SK-N-SH treated with all-trans-retinoic acid at 6 μM for 48 hours (cell line): ENCODE results near the gene VAMP1.
"Not testable (repeated sequence)": the region's sequence is repeated elsewhere in the genome, so short reads cannot be mapped to it uniquely, and the experiment has no call there.

Source experiments
- ATAC-seq: fragments of 200-7000 bp; cut with Tn5 transposase; 3 replicates; pipeline ENCODE4 v1.9.1; 2020; ENCODE audit warnings: mild to moderate bottlenecking, moderate library complexity
- ARNTL ChIP-seq: fragments of 450-650 bp; formaldehyde crosslinking; IDR thresholded peaks from 2 replicates; pipeline ENCODE4 v1.5.0; 2020; ENCODE audit warnings: low read depth, mild to moderate bottlenecking, moderate library complexity, borderline replicate concordance
- BACH2 ChIP-seq: fragments of 250-450 bp; sonication (Bioruptor Pico); IDR thresholded peaks from 2 replicates; pipeline ENCODE4 v1.9.0; 2021; ENCODE audit warnings: mild to moderate bottlenecking, borderline replicate concordance
- CSDC2 ChIP-seq: fragments of 250-450 bp; sonication (Bioruptor Pico); IDR thresholded peaks from 2 replicates; pipeline ENCODE4 v1.5.0; 2020; ENCODE audit warnings: mild to moderate bottlenecking, moderate library complexity
- ESRRG ChIP-seq: fragments of 250-450 bp; sonication (Bioruptor Pico); IDR thresholded peaks from 2 replicates; pipeline ENCODE4 v1.6.1; 2021; ENCODE audit warnings: mild to moderate bottlenecking
- GLIS3 ChIP-seq: fragments of 250-450 bp; sonication (Bioruptor Pico); IDR thresholded peaks from 2 replicates; pipeline ENCODE4 v1.5.0; 2020; ENCODE audit warnings: mild to moderate bottlenecking, moderate library complexity
- ISL1 ChIP-seq: fragments of 250-450 bp; sonication (Bioruptor Pico); IDR thresholded peaks from 2 replicates; pipeline ENCODE4 v2.1.2; 2022; ENCODE audit warnings: mild to moderate bottlenecking, moderate library complexity
- OSR1 ChIP-seq: fragments of 250-450 bp; sonication (Bioruptor Pico); IDR thresholded peaks from 2 replicates; pipeline ENCODE4 v1.8.0; 2022; ENCODE audit warnings: moderate library complexity, mild to moderate bottlenecking, inconsistent platforms
- PATZ1 ChIP-seq: fragments of 250-450 bp; sonication (Bioruptor Pico); IDR thresholded peaks from 2 replicates; pipeline ENCODE4 v1.8.0; 2020; ENCODE audit warnings: mild to moderate bottlenecking, moderate library complexity, borderline replicate concordance
- PPARA ChIP-seq: fragments of 250-450 bp; sonication (Bioruptor Pico); IDR thresholded peaks from 2 replicates; pipeline ENCODE4 v1.5.0; 2020; ENCODE audit warnings: mild to moderate bottlenecking, borderline replicate concordance
- RARB ChIP-seq: fragments of 250-450 bp; sonication (Bioruptor Pico); IDR thresholded peaks from 2 replicates; pipeline ENCODE4 v1.8.0; 2021; ENCODE audit warnings: mild to moderate bottlenecking, moderate library complexity
- SNAI2 ChIP-seq: fragments of 250-450 bp; sonication (Bioruptor Pico); IDR thresholded peaks from 2 replicates; pipeline ENCODE4 v1.5.0; 2020; ENCODE audit warnings: mild to moderate bottlenecking, moderate library complexity
- TCF4 ChIP-seq: fragments of 250-450 bp; sonication (Bioruptor Pico); IDR thresholded peaks from 2 replicates; pipeline ENCODE4 v1.8.0; 2021; ENCODE audit warnings: mild to moderate bottlenecking, moderate library complexity, borderline replicate concordance
- TOX ChIP-seq: fragments of 250-450 bp; sonication (Bioruptor Pico); IDR thresholded peaks from 2 replicates; pipeline ENCODE4 v1.8.0; 2021; ENCODE audit warnings: mild to moderate bottlenecking, moderate library complexity, borderline replicate concordance
- ZC3H10 ChIP-seq: fragments of 250-450 bp; sonication (Bioruptor Pico); IDR thresholded peaks from 2 replicates; pipeline ENCODE4 v1.5.1; 2021; ENCODE audit warnings: mild to moderate bottlenecking, moderate library complexity
- ZFP3 ChIP-seq: fragments of 250-450 bp; sonication (Bioruptor Pico); IDR thresholded peaks from 2 replicates; pipeline ENCODE4 v1.5.0; 2020; ENCODE audit warnings: mild to moderate bottlenecking, moderate library complexity
- ZFP30 ChIP-seq: fragments of 450-650 bp; formaldehyde crosslinking; IDR thresholded peaks from 2 replicates; pipeline ENCODE4 v1.5.0; 2022; ENCODE audit warnings: mild to moderate bottlenecking, moderate library complexity
- ZNF565 ChIP-seq: fragments of 450-650 bp; formaldehyde crosslinking; conservative IDR thresholded peaks from 2 replicates; pipeline ENCODE4 v1.5.0; 2020; ENCODE audit warnings: low read depth, mild to moderate bottlenecking, moderate library complexity
- ZNF8 ChIP-seq: fragments of 450-650 bp; formaldehyde crosslinking; IDR thresholded peaks from 2 replicates; pipeline ENCODE4 v1.5.0; 2020; ENCODE audit warnings: mild to moderate bottlenecking, moderate library complexity
- TF ChIP-seq, protein P1 (sequence below): fragments of 250-450 bp; sonication (Bioruptor Pico); IDR thresholded peaks from 2 replicates; pipeline ENCODE4 v1.5.0; 2020; ENCODE audit warnings: mild to moderate bottlenecking, moderate library complexity
- TF ChIP-seq, protein P2 (sequence below): fragments of 250-450 bp; sonication (Bioruptor Pico); IDR thresholded peaks from 2 replicates; pipeline ENCODE4 v1.8.0; 2021; ENCODE audit warnings: low read depth, mild to moderate bottlenecking, moderate library complexity, borderline replicate concordance
- TF ChIP-seq, protein P3 (sequence below): fragments of 250-450 bp; sonication (Bioruptor Pico); IDR thresholded peaks from 2 replicates; pipeline ENCODE4 v1.5.1; 2021; ENCODE audit warnings: mild to moderate bottlenecking, moderate library complexity

Gene VAMP1

GRCh38 chr12:6468283-6468575 lies 2.2 kb downstream of the VAMP1 start:
- no peak for ATAC-seq
- no peak for TF ChIP-seq ESRRG
- TF ChIP-seq ZFP3 (CRISPR knock-in tag): no peak
- TF ChIP-seq ZC3H10: no peak
- TF ChIP-seq TOX (CRISPR knock-in tag): no peak
- no peak for TF ChIP-seq ZNF565 (CRISPR knock-in tag)
- TF ChIP-seq TCF4 (CRISPR knock-in tag): no peak
- no peak for TF ChIP-seq GLIS3 (CRISPR knock-in tag)

DNA sequence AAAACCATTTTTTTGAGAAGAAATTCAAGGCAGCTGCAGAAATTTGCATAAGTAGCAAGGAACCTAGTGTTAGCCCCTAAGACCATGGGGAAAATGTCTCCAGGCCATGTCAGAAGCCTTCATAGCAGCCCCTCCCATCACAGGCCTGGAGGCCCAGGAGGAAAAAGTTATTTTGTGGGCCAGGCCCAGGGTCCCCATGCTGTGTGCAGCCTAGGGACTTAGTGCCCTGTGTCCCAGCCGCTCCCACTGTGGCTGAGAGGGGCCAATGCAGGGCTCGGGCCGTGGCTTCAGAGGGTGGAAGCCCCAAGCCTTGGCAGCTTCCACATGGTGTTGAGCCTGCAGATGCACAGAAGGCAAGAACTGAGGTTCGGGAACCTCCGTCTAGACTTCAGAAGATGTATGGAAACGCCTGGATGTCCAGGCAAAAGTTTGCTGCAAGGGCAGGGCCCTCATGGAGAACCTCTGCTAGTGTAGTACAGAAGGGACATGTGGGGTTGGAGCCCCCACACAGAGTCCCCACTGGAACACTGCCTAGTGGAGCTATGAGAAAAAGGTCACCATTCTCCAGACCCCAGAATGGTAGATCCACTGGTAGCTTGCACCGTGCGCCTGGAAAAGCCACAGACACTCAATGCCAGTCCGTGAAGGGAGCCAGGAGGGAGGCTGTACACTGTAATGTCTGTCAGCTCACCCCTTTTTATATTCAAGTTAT lies 2.8 kb downstream of the VAMP1 start:
- not testable (repeated sequence) for ATAC-seq

DNA sequence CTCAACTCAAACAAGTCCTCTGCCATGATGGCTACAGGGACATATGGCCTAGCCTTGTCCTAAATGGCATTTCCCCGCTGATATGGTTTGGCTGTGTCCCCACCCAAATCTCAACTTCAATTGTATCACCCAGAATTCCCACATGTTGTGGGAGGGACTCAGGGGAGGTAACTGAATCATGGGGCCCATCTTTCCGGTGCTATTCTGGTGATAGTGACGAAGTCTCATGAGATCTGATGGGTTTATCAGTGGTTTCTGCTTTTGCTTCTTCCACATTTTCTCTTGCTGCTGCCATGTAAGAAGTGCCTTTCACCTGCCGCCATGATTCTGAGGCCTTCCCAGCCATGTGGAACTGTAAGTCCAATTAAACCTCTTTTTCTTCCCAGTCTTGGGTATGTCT lies 3.7 kb downstream of the VAMP1 start:
- not testable (repeated sequence) for ATAC-seq

- TF ChIP-seq PPARA (CRISPR knock-in tag) (no peak), RARB (CRISPR knock-in tag) (no peak), PATZ1 (CRISPR knock-in tag) (no peak), GLIS3 (CRISPR knock-in tag) (no peak), ZNF565 (CRISPR knock-in tag) (no peak), ZFP30 (CRISPR knock-in tag) (no peak), ZFP3 (CRISPR knock-in tag) (no peak), OSR1 (CRISPR knock-in tag) (no peak), ARNTL (CRISPR knock-in tag) (no peak), ISL1 (CRISPR knock-in tag) (no peak), BACH2 (no peak), ESRRG (no peak), TOX (CRISPR knock-in tag) (no peak), ZNF8 (CRISPR knock-in tag) (no peak), SNAI2 (CRISPR knock-in tag) (no peak), TCF4 (CRISPR knock-in tag) (no peak), CSDC2 (CRISPR knock-in tag) (no peak)
- TF ChIP-seq, protein P1, sequence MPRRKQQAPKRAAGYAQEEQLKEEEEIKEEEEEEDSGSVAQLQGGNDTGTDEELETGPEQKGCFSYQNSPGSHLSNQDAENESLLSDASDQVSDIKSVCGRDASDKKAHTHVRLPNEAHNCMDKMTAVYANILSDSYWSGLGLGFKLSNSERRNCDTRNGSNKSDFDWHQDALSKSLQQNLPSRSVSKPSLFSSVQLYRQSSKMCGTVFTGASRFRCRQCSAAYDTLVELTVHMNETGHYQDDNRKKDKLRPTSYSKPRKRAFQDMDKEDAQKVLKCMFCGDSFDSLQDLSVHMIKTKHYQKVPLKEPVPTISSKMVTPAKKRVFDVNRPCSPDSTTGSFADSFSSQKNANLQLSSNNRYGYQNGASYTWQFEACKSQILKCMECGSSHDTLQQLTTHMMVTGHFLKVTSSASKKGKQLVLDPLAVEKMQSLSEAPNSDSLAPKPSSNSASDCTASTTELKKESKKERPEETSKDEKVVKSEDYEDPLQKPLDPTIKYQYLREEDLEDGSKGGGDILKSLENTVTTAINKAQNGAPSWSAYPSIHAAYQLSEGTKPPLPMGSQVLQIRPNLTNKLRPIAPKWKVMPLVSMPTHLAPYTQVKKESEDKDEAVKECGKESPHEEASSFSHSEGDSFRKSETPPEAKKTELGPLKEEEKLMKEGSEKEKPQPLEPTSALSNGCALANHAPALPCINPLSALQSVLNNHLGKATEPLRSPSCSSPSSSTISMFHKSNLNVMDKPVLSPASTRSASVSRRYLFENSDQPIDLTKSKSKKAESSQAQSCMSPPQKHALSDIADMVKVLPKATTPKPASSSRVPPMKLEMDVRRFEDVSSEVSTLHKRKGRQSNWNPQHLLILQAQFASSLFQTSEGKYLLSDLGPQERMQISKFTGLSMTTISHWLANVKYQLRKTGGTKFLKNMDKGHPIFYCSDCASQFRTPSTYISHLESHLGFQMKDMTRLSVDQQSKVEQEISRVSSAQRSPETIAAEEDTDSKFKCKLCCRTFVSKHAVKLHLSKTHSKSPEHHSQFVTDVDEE: no peak
- TF ChIP-seq, protein P2, sequence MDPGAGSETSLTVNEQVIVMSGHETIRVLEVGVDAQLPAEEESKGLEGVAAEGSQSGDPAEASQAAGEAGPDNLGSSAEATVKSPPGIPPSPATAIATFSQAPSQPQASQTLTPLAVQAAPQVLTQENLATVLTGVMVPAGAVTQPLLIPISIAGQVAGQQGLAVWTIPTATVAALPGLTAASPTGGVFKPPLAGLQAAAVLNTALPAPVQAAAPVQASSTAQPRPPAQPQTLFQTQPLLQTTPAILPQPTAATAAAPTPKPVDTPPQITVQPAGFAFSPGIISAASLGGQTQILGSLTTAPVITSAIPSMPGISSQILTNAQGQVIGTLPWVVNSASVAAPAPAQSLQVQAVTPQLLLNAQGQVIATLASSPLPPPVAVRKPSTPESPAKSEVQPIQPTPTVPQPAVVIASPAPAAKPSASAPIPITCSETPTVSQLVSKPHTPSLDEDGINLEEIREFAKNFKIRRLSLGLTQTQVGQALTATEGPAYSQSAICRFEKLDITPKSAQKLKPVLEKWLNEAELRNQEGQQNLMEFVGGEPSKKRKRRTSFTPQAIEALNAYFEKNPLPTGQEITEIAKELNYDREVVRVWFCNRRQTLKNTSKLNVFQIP (CRISPR knock-in tag): no peak
- TF ChIP-seq, protein P3, sequence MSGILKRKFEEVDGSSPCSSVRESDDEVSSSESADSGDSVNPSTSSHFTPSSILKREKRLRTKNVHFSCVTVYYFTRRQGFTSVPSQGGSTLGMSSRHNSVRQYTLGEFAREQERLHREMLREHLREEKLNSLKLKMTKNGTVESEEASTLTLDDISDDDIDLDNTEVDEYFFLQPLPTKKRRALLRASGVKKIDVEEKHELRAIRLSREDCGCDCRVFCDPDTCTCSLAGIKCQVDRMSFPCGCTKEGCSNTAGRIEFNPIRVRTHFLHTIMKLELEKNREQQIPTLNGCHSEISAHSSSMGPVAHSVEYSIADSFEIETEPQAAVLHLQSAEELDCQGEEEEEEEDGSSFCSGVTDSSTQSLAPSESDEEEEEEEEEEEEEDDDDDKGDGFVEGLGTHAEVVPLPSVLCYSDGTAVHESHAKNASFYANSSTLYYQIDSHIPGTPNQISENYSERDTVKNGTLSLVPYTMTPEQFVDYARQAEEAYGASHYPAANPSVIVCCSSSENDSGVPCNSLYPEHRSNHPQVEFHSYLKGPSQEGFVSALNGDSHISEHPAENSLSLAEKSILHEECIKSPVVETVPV (CRISPR knock-in tag): no peak
- ATAC-seq: no peak
These were observed 4.3 kb downstream of the VAMP1 start for GRCh38 chr12:6466184-6466573.
